Erythroblast (primary cell): ENCODE results near the gene CR2.

Experiments
- GATA1 ChIP-seq: IDR thresholded peaks from 2 replicates; pipeline ENCODE4 v1.6.1; 2011; ENCODE audit warnings: low read depth, mild to moderate bottlenecking, control low read depth, low read length, moderate library complexity
- POLR2A ChIP-seq: IDR thresholded peaks from 2 replicates; pipeline ENCODE4 v1.6.1; 2011; ENCODE audit warnings: mild to moderate bottlenecking, low read length

- TF ChIP-seq POLR2A (no peak), GATA1 (no peak)
Observed at GRCh38 chr1:207429963-207430362, 24.2 kb upstream of the CR2 start.
